ENCODE results near the gene FBXO48.

Gene FBXO48

GRCh38 chr2:68412127-68412819 lies 54.8 kb downstream of the FBXO48 start:
- H3K27ac ChIP-seq (ENCODE audit: extremely low read depth, low read depth, low read length), result no peak overlapping the region
- CTCF ChIA-PET, result interaction anchor here (1.7 kb wide), 1 partner anchor 29 kb away, joined by 7 read pairs; no protein-coding TSS in a partner anchor
- POLR2A ChIA-PET, result no interaction called here

GRCh38 chr2:68411397-68412126 lies 55.5 kb downstream of the FBXO48 start:
- Histone ChIP-seq H3K9me3 (ENCODE audit: control insufficient read depth, insufficient read depth, low read depth, low read length) (no peaks in the 10 kb centered on the region), H3K4me1 (ENCODE audit: control insufficient read depth, insufficient read depth, low read length) (no peaks in the 10 kb centered on the region), H3K36me3 (ENCODE audit: control insufficient read depth in 2 of 2, insufficient read depth in 1 of 2, low read length in 2 of 2) (no peaks in the 10 kb centered on the region), H3K4me3 (ENCODE audit: low read depth, low read length) (no peak overlapping the region), H3K27ac (ENCODE audit: extremely low read depth, low read depth, low read length) (no peak overlapping the region)
- TF ChIP-seq ZNF404 (tag by site-specific recombination; IDR thresholded peaks at IDR 0.05) (no peak), ZNF10 (tag by site-specific recombination; IDR thresholded peaks at IDR 0.05) (no peak), OSR2 (tag by site-specific recombination; IDR thresholded peaks at IDR 0.05) (no peak), ZNF449 (tag by site-specific recombination; IDR thresholded peaks at IDR 0.05) (no peak), ZNF132 (tag by site-specific recombination; IDR thresholded peaks at IDR 0.05; ENCODE audit: borderline replicate concordance) (no peak), ZNF473 (tag by site-specific recombination; IDR thresholded peaks at IDR 0.05) (no peak)
- ChIA-PET POLR2A (no interaction called here), CTCF (interaction anchor here (1.5 to 1.7 kb wide), 2 partner anchors 30 to 51 kb away, joined by 6 to 7 read pairs; no protein-coding TSS in a partner anchor)

More at GRCh38 chr2:68412127-68412819, 54.8 kb downstream of the FBXO48 start:
- Histone ChIP-seq H3K4me3 (ENCODE audit: low read depth, low read length) (no peak overlapping the region), H3K9me3 (ENCODE audit: control insufficient read depth, insufficient read depth, low read depth, low read length) (no peaks in the 10 kb centered on the region), H3K36me3 (ENCODE audit: control insufficient read depth in 2 of 2, insufficient read depth in 1 of 2, low read length in 2 of 2) (no peaks in the 10 kb centered on the region), H3K4me1 (ENCODE audit: control insufficient read depth, insufficient read depth, low read length) (no peaks in the 10 kb centered on the region)
- TF ChIP-seq TSHZ1 (tag by site-specific recombination; IDR thresholded peaks at IDR 0.05; ENCODE audit: borderline replicate concordance) (no peak), ZNF692 (tag by site-specific recombination; IDR thresholded peaks at IDR 0.05) (no peak), ZNF707 (tag by site-specific recombination; IDR thresholded peaks at IDR 0.05) (no peak), ZNF596 (tag by site-specific recombination; IDR thresholded peaks at IDR 0.05) (no peak), ZNF132 (tag by site-specific recombination; IDR thresholded peaks at IDR 0.05; ENCODE audit: borderline replicate concordance) (no peak), RBAK (tag by site-specific recombination; IDR thresholded peaks at IDR 0.05) (no peak), PATZ1 (tag by site-specific recombination; IDR thresholded peaks at IDR 0.05) (no peak), ZNF10 (tag by site-specific recombination; IDR thresholded peaks at IDR 0.05) (no peak), ZNF211 (tag by site-specific recombination; IDR thresholded peaks at IDR 0.05; ENCODE audit: low read depth) (no peak), ZNF664 (tag by site-specific recombination; IDR thresholded peaks at IDR 0.05) (no peak), YY2 (tag by site-specific recombination; IDR thresholded peaks at IDR 0.05) (no peak), SALL2 (tag by site-specific recombination; IDR thresholded peaks at IDR 0.05; ENCODE audit: borderline replicate concordance) (no peak)

Data from HEK293 (cell line).